Endothelial cell of umbilical vein (primary cell): ENCODE measurements around the gene GRSF1. TPM values are rescaled to one million over a fixed set of nuclear protein-coding genes. Genes with fewer than 3 reads are reported as not detected.

Source experiments
- BruUV-seq: library from RNA; stranded (reverse); fragments of 400-500 nt; replicated peaks from 2 replicates; lab custom pipeline; 2021; lab: Mats Ljungman, UMichigan
- CTCF ChIA-PET: fragments of 300-600, 350-600 bp; sonication (Branson Sonifier 250); formaldehyde crosslinking; loops from one replicate; lab custom pipeline; 2021; ENCODE audit warnings: antibody characterized with exemption, inconsistent platforms; lab: Charles Lee
- POLR2A ChIA-PET: fragments of 300-600, 350-600 bp; sonication (Branson Sonifier 250); formaldehyde crosslinking; loops from one replicate; lab custom pipeline; 2021; ENCODE audit warnings: antibody characterized with exemption, inconsistent platforms; lab: Charles Lee
- DNase-seq: peaks from one replicate; pipeline ENCODE4 v3.0.0-alpha.2; 2011; ENCODE audit warnings: low read depth, low spot score
- FAIRE-seq: peaks from 2 replicates; lab custom pipeline; 2011; peaks lifted over from hg19 to GRCh38; lab: Jason Lieb, UNC
- H2AFZ ChIP-seq: 2 replicates; pipeline ENCODE4 v1.6.0; 2012; ENCODE audit warnings: low read depth, low read length, control low read depth, inconsistent platforms
- H3K27ac ChIP-seq: 2 replicates; pipeline ENCODE4 v1.5.1; 2011; ENCODE audit warnings: low read depth, mild to moderate bottlenecking, control low read depth, low read length, moderate library complexity; ENCODE audit not compliant: insufficient read depth
- H3K27me3 ChIP-seq, 2 experiments: 2 replicates each; pipeline versions ENCODE4 v1.6.0 to v1.6.1; 2011; ENCODE audit warnings: low read length in 2 of 2, mixed read lengths in 1 of 2; ENCODE audit not compliant: control insufficient read depth in 2 of 2, insufficient read depth in 2 of 2
- H3K36me3 ChIP-seq, 2 experiments: 2 replicates in 1 of 2; 3 replicates in 1 of 2; pipeline ENCODE4 v1.5.1; 2011; ENCODE audit warnings: low read length in 2 of 2, mild to moderate bottlenecking in 1 of 2, moderate library complexity in 1 of 2; ENCODE audit not compliant: control insufficient read depth in 2 of 2, insufficient read depth in 2 of 2; ENCODE audit errors: extremely low read depth in 1 of 2
- H3K4me1 ChIP-seq: 3 replicates; pipeline ENCODE4 v1.5.1; 2011; ENCODE audit warnings: mild to moderate bottlenecking, low read length; ENCODE audit not compliant: control insufficient read depth, insufficient read depth; ENCODE audit errors: extremely low read depth
- H3K4me2 ChIP-seq: 2 replicates; pipeline ENCODE4 v1.6.1; 2011; ENCODE audit warnings: low read length, control low read depth, mixed read lengths; ENCODE audit not compliant: insufficient read depth
- H3K4me3 ChIP-seq, 3 experiments: fragments of 200-600 bp in 1 of 3; sonication (generic), shearing (Covaris generic) in 1 of 3; replicated peaks in 1 of 3; 2 replicates each; pipeline ENCODE4 v1.5.1; 2011 to 2016; ENCODE audit warnings: control low read depth in 3 of 3, low read length in 3 of 3, mild to moderate bottlenecking in 2 of 3, inconsistent platforms in 1 of 3, low read depth in 1 of 3, moderate library complexity in 1 of 3; ENCODE audit not compliant: insufficient read depth in 1 of 3
- H3K79me2 ChIP-seq: 2 replicates; pipeline ENCODE4 v1.6.0; 2012; ENCODE audit warnings: low read length, inconsistent platforms; ENCODE audit not compliant: control insufficient read depth, insufficient read depth
- H3K9ac ChIP-seq: replicated peaks from 2 replicates; pipeline ENCODE3; 2011; ENCODE audit warnings: low read length, control low read depth; ENCODE audit not compliant: insufficient read depth; ENCODE audit errors: extremely low read depth
- H3K9me1 ChIP-seq: replicated peaks from 3 replicates; pipeline ENCODE4 v1.6.0; 2011; ENCODE audit warnings: mild to moderate bottlenecking, low read length; ENCODE audit not compliant: control insufficient read depth, insufficient read depth; ENCODE audit errors: extremely low read depth
- H3K9me3 ChIP-seq: replicated peaks from 2 replicates; pipeline ENCODE4 v1.5.1; 2012; ENCODE audit warnings: low read length, inconsistent platforms; ENCODE audit not compliant: control insufficient read depth, insufficient read depth
- H4K20me1 ChIP-seq: replicated peaks from 2 replicates; pipeline ENCODE3; 2011; ENCODE audit warnings: mild to moderate bottlenecking, low read length; ENCODE audit not compliant: control insufficient read depth, insufficient read depth; ENCODE audit errors: extremely low read depth
- CTCF ChIP-seq, 2 donors: IDR thresholded peaks; 1 replicate in 1 of 2; 2 replicates in 1 of 2; pipeline ENCODE4 v1.5.1; 2011; ENCODE audit warnings: low read length in 2 of 2, mild to moderate bottlenecking in 2 of 2, moderate library complexity in 2 of 2, control low read depth in 1 of 2, inconsistent platforms in 1 of 2, low read depth in 1 of 2; ENCODE audit not compliant: insufficient read depth in 1 of 2; ENCODE audit errors: extremely low read depth in 1 of 2
- EZH2 ChIP-seq: IDR thresholded peaks from 2 replicates; pipeline ENCODE4 v1.6.1; 2012; ENCODE audit warnings: borderline replicate concordance, low read depth, mild to moderate bottlenecking, moderate library complexity, low read length, inconsistent platforms; ENCODE audit not compliant: severe bottlenecking
- FOS ChIP-seq: IDR thresholded peaks from 2 replicates; pipeline ENCODE4 v1.6.1; 2011; ENCODE audit warnings: mild to moderate bottlenecking, low read length, moderate library complexity, borderline replicate concordance; ENCODE audit not compliant: insufficient read depth
- GATA2 ChIP-seq: IDR thresholded peaks from 2 replicates; pipeline ENCODE4 v1.7.0; 2011; ENCODE audit warnings: low read depth, mild to moderate bottlenecking, moderate library complexity, mixed read lengths, low read length; ENCODE audit not compliant: insufficient read length, insufficient read depth
- JUN ChIP-seq: IDR thresholded peaks from 2 replicates; pipeline ENCODE4 v1.6.1; 2011; ENCODE audit warnings: borderline replicate concordance, low read depth; ENCODE audit not compliant: insufficient read length, insufficient read depth
- MAX ChIP-seq: IDR thresholded peaks from 2 replicates; pipeline ENCODE4 v1.6.1; 2011; ENCODE audit not compliant: insufficient read depth, insufficient read length
- MYC ChIP-seq: IDR thresholded peaks from one replicate; pipeline ENCODE4 v1.6.1; 2011; ENCODE audit warnings: mild to moderate bottlenecking, low read depth, low read length
- POLR2A ChIP-seq: IDR thresholded peaks from 2 replicates; pipeline ENCODE4 v1.6.1; 2012; ENCODE audit warnings: low read depth, mild to moderate bottlenecking, control low read depth, low read length
- POLR2AphosphoS5 ChIP-seq: IDR thresholded peaks from 2 replicates; pipeline ENCODE4 v1.6.1; 2012; ENCODE audit warnings: low read depth, mild to moderate bottlenecking, control low read depth, low read length, moderate library complexity; ENCODE audit not compliant: insufficient read depth
- dilution Hi-C: fragments of 300-500 bp; cut with MboI; formaldehyde crosslinking; loops from one replicate; pipeline ENCODE4 v1.15.0; 2019; ENCODE audit warnings: low sequenced_read_pairs; ENCODE audit not compliant: extremely low pct_ligation_motif_present
- intact Hi-C: fragments of 100-400 bp; cut with micrococcal nuclease; formaldehyde crosslinking; loops from one replicate; pipeline ENCODE4 v1.10.0; 2022
- polyA plus RNA-seq, 4 experiments: library from polyadenylated mRNA; depleted of rRNA in 3 of 4; stranded (reverse) in 3 of 4; unstranded in 1 of 4; fragments of >200 nt; gene quantifications; 2 replicates each; pipeline versions ENCODE4 v1.2.1 to v1.2.3, GENCODE V29; 2011 to 2012; ENCODE audit warnings: missing spikeins in 1 of 4
- total RNA-seq: library from RNA; stranded (reverse); gene quantifications from 2 replicates; pipeline ENCODE4 v1.2.3, GENCODE V29; 2021

The GRSF1 gene
- total and polyA plus RNA-seq, 2 donors (not counting 3 experiments of a cell fraction or from before 2014, with no cell fraction given), result 29.1 to 70.7 TPM

- Histone ChIP-seq H3K9ac (no peak overlapping the region), H2AFZ (no peak overlapping the region), H3K9me3 (no peaks in the 10 kb centered on the region), H4K20me1 (no peaks in the 10 kb centered on the region), H3K4me1 (no peaks in the 10 kb centered on the region), H3K27ac (no peak overlapping the region), H3K9me1 (no peaks in the 10 kb centered on the region), H3K36me3 (no peaks in the 10 kb centered on the region), H3K27me3 (no peaks in the 10 kb centered on the region), H3K4me3 (no peak overlapping the region), H3K4me2 (no peak overlapping the region), H3K79me2 (no peaks in the 10 kb centered on the region)
- ChIA-PET POLR2A (no interaction called here), CTCF (interaction anchor here (1.1 to 1.3 kb wide), 3 partner anchors 17 to 125 kb away, joined by 3 to 4 read pairs (median 4); partner anchors contain the start of gene MOB1B)
- DNase-seq, result no peak
- intact Hi-C loops, result no loop called here
- no peak for FAIRE-seq
- TF ChIP-seq CTCF (IDR thresholded peaks at IDR 0.05; ENCODE audit: extremely low read depth in 1 of 2, insufficient read depth in 1 of 2, low read depth in 1 of 2, low read length in 2 of 2) (no peak), EZH2 (no peak), MYC (no peak), JUN (no peak), POLR2AphosphoS5 (no peak), GATA2 (no peak), MAX (no peak), FOS (no peak), POLR2A (no peak)
- dilution Hi-C loops, result no loop called here
- BruUV-seq, result no TSS peak
These were observed 45.5 kb upstream of the GRSF1 start for GRCh38 chr4:70885174-70885573.
